HEK293 (cell line): ENCODE data around the gene CFAP70.

Experiments used
- KLF16 ChIP-seq: fragments of 450-650 bp; formaldehyde crosslinking; IDR thresholded peaks from 2 replicates; pipeline ENCODE4 v1.5.1; 2017; ENCODE audit warnings: missing biosample characterization, missing genetic modification characterization
- MEIS1 ChIP-seq: sonication (generic); formaldehyde crosslinking; IDR thresholded peaks from 2 replicates; pipeline ENCODE4 v1.8.1; 2022; ENCODE audit warnings: missing genetic modification reagents, mild to moderate bottlenecking, borderline replicate concordance
- PRDM2 ChIP-seq: fragments of 450-650 bp; formaldehyde crosslinking; IDR thresholded peaks from 2 replicates; pipeline ENCODE4 v1.5.1; 2016; ENCODE audit warnings: missing biosample characterization, missing genetic modification characterization, borderline replicate concordance
- RBAK ChIP-seq: fragments of 450-650 bp; formaldehyde crosslinking; IDR thresholded peaks from 2 replicates; pipeline ENCODE4 v1.5.1; 2016; ENCODE audit warnings: missing biosample characterization, missing genetic modification characterization
- REST ChIP-seq: fragments of 450-650 bp; formaldehyde crosslinking; IDR thresholded peaks from 2 replicates; pipeline ENCODE4 v1.5.1; 2016; ENCODE audit warnings: missing biosample characterization, missing genetic modification characterization
- TCF7L2 ChIP-seq: IDR thresholded peaks from 2 replicates; pipeline ENCODE4 v1.6.1; 2011; ENCODE audit warnings: low read depth, mild to moderate bottlenecking, inconsistent platforms, low read length, moderate library complexity, borderline replicate concordance
- ZBTB1 ChIP-seq: fragments of 450-650 bp; formaldehyde crosslinking; IDR thresholded peaks from 2 replicates; pipeline ENCODE4 v1.5.1; 2016; ENCODE audit warnings: missing biosample characterization, missing genetic modification characterization
- ZBTB6 ChIP-seq: fragments of 450-650 bp; formaldehyde crosslinking; IDR thresholded peaks from 2 replicates; pipeline ENCODE4 v1.5.1; 2017; ENCODE audit warnings: missing biosample characterization, missing genetic modification characterization
- ZNF274 ChIP-seq, 2 experiments: fragments of 200-500 bp in 1 of 2; fragments of 450-650 bp in 1 of 2; sonication (Bioruptor generic) in 1 of 2; formaldehyde crosslinking in 1 of 2; IDR thresholded peaks; 2 replicates each; pipeline versions ENCODE4 v1.5.1 to v1.6.1; 2014 to 2016; ENCODE audit warnings: borderline replicate concordance in 1 of 2, inconsistent platforms in 1 of 2, low read length in 1 of 2, missing biosample characterization in 1 of 2, missing genetic modification characterization in 1 of 2
- ZNF324 ChIP-seq: fragments of 450-650 bp; formaldehyde crosslinking; IDR thresholded peaks from 2 replicates; pipeline ENCODE4 v1.5.1; 2016; ENCODE audit warnings: missing biosample characterization, missing genetic modification characterization
- ZNF510 ChIP-seq: fragments of 450-650 bp; formaldehyde crosslinking; IDR thresholded peaks from 2 replicates; pipeline ENCODE4 v1.5.1; 2018; ENCODE audit warnings: mild to moderate bottlenecking, missing genetic modification characterization, missing biosample characterization; ENCODE audit not compliant: insufficient replicate concordance
- TF ChIP-seq, protein P1 (sequence below): fragments of 450-650 bp; formaldehyde crosslinking; IDR thresholded peaks from 2 replicates; pipeline ENCODE4 v1.5.1; 2016; ENCODE audit warnings: missing biosample characterization, missing genetic modification characterization
- TF ChIP-seq, protein P2 (sequence below): fragments of 450-650 bp; formaldehyde crosslinking; IDR thresholded peaks from 2 replicates; pipeline ENCODE4 v1.5.1; 2016; ENCODE audit warnings: missing biosample characterization, missing genetic modification characterization

- TF ChIP-seq, protein P1, sequence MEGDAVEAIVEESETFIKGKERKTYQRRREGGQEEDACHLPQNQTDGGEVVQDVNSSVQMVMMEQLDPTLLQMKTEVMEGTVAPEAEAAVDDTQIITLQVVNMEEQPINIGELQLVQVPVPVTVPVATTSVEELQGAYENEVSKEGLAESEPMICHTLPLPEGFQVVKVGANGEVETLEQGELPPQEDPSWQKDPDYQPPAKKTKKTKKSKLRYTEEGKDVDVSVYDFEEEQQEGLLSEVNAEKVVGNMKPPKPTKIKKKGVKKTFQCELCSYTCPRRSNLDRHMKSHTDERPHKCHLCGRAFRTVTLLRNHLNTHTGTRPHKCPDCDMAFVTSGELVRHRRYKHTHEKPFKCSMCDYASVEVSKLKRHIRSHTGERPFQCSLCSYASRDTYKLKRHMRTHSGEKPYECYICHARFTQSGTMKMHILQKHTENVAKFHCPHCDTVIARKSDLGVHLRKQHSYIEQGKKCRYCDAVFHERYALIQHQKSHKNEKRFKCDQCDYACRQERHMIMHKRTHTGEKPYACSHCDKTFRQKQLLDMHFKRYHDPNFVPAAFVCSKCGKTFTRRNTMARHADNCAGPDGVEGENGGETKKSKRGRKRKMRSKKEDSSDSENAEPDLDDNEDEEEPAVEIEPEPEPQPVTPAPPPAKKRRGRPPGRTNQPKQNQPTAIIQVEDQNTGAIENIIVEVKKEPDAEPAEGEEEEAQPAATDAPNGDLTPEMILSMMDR: no peak
- TF ChIP-seq PRDM2 (tag by site-specific recombination) (no peak), REST (tag by site-specific recombination) (no peak), MEIS1 (no peak), ZNF510 (no peak), ZBTB1 (tag by site-specific recombination) (no peak), RBAK (tag by site-specific recombination) (no peak), TCF7L2 (no peak), ZBTB6 (tag by site-specific recombination) (no peak), ZNF324 (tag by site-specific recombination) (no peak), ZNF274 (IDR thresholded peaks at IDR 0.05; ENCODE audit: low read length) (no peak), ZNF274 (tag by site-specific recombination; IDR thresholded peaks at IDR 0.05; ENCODE audit: borderline replicate concordance) (no peak), KLF16 (tag by site-specific recombination) (no peak)
- TF ChIP-seq, protein P2, sequence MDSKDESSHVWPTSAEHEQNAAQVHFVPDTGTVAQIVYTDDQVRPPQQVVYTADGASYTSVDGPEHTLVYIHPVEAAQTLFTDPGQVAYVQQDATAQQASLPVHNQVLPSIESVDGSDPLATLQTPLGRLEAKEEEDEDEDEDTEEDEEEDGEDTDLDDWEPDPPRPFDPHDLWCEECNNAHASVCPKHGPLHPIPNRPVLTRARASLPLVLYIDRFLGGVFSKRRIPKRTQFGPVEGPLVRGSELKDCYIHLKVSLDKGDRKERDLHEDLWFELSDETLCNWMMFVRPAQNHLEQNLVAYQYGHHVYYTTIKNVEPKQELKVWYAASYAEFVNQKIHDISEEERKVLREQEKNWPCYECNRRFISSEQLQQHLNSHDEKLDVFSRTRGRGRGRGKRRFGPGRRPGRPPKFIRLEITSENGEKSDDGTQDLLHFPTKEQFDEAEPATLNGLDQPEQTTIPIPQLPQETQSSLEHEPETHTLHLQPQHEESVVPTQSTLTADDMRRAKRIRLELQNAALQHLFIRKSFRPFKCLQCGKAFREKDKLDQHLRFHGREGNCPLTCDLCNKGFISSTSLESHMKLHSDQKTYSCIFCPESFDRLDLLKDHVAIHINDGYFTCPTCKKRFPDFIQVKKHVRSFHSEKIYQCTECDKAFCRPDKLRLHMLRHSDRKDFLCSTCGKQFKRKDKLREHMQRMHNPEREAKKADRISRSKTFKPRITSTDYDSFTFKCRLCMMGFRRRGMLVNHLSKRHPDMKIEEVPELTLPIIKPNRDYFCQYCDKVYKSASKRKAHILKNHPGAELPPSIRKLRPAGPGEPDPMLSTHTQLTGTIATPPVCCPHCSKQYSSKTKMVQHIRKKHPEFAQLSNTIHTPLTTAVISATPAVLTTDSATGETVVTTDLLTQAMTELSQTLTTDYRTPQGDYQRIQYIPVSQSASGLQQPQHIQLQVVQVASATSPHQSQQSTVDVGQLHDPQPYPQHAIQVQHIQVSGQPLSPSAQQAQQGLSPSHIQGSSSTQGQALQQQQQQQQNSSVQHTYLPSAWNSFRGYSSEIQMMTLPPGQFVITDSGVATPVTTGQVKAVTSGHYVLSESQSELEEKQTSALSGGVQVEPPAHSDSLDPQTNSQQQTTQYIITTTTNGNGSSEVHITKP (tag by site-specific recombination): no peak
Measured at GRCh38 chr10:73264423-73264822, 94.2 kb downstream of the CFAP70 start.
